NCI-H1417 (cell line): Measurements from ENCODE around the gene HADHA.

ENCODE experiments used
- DNase-seq, 3 experiments: peaks; one replicate each; lab custom pipeline; 2025; lab: John Stamatoyannopoulos, UW

Gene HADHA

GRCh38 chr2:26245231-26245732, 850 bp upstream of the HADHA start:
- DNase-seq: peak in 1 of 3 experiments; percentile 51

- peak; percentile 18 to 67 (median 54) for DNase-seq
Measured at GRCh38 chr2:26243470-26244308, 743 bp downstream of the HADHA start.

GRCh38 chr2:26241928-26242436, 2.5 kb downstream of the HADHA start:
- no peak for DNase-seq

GRCh38 chr2:26238311-26238958, 6.0 kb downstream of the HADHA start:
- DNase-seq: no peak

GRCh38 chr2:26237868-26238267, 6.6 kb downstream of the HADHA start:
- no peak for DNase-seq

- peak in 1 of 3 experiments; percentile 25 for DNase-seq
Measured at GRCh38 chr2:26235089-26235488, 9.3 kb downstream of the HADHA start.

GRCh38 chr2:26230806-26231205, 13.6 kb downstream of the HADHA start:
- DNase-seq: no peak

- no peak for DNase-seq
Measured at GRCh38 chr2:26229595-26229994, 14.8 kb downstream of the HADHA start.

- no peak for DNase-seq
Measured at GRCh38 chr2:26224095-26224494, 20.3 kb downstream of the HADHA start.

- DNase-seq: no peak
Measured at GRCh38 chr2:26223018-26223417, 21.4 kb downstream of the HADHA start.

- no peak for DNase-seq
Measured at GRCh38 chr2:26217720-26218119, 26.7 kb downstream of the HADHA start.

- DNase-seq: no peak
Measured at GRCh38 chr2:26216587-26216986, 27.8 kb downstream of the HADHA start.

- no peak for DNase-seq
Measured at GRCh38 chr2:26215833-26216232, 28.6 kb downstream of the HADHA start.

GRCh38 chr2:26214759-26215158, 29.7 kb downstream of the HADHA start:
- no peak for DNase-seq

- no peak for DNase-seq
Measured at GRCh38 chr2:26212011-26212410, 32.4 kb downstream of the HADHA start.

- no peak for DNase-seq
Measured at GRCh38 chr2:26203906-26204305, 40.5 kb downstream of the HADHA start.

- no peak for DNase-seq
Measured at GRCh38 chr2:26202981-26203490, 41.4 kb downstream of the HADHA start.

GRCh38 chr2:26197516-26197915, 46.9 kb downstream of the HADHA start:
- no peak for DNase-seq

GRCh38 chr2:26196683-26197418, 47.6 kb downstream of the HADHA start:
- DNase-seq: no peak

- no peak for DNase-seq
Measured at GRCh38 chr2:26195040-26195984, 49.1 kb downstream of the HADHA start.
